Measurements from ENCODE around the gene PRIMA1.

Gene PRIMA1

GRCh38 chr14:93731753-93732152, 56.5 kb downstream of the PRIMA1 start:
- DNase-seq (ENCODE audit: low spot score): no peak

GRCh38 chr14:93729993-93730392, 58.3 kb downstream of the PRIMA1 start:
- no peak for DNase-seq (ENCODE audit: low spot score)

GRCh38 chr14:93728651-93729016, 59.7 kb downstream of the PRIMA1 start:
- no peak for DNase-seq (ENCODE audit: low spot score)

- DNase-seq (ENCODE audit: low spot score): no peak
These were observed 60.2 kb downstream of the PRIMA1 start for GRCh38 chr14:93727917-93728650.

DNA sequence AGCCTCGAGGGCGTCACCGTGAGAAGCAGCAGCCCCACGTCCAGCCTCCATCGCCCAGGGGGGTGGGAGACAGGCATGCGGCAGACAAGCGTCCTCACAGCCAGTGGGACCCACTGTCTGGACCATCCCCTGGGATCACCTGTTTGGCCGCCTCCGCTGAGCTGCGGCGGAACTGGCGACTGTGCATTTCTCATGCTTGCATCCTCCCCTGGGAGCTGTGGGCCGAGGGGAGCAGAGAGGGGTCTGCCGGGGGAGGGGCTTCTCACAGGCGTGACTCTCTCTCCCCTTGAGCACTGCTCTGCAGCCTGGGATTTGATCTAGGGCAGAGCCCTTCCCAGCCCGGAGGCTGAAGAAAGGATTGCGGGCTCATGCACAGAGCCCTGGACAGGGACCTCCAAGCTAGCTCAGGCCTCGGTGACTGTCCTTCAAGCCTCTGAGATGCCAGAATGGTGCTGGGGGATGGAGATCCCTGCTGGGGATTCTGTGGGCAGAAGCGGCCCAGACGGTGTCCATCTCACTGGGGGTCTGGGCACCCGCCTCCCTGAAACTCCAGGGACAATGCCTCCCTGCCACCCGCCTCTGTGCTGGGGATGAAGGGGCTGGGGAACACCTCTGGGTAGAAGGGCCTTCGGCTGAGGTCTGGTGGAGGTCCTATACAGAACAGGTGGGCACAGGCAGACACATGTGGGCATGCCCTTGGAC, 61.1 kb downstream of the PRIMA1 start:
- no peak for DNase-seq (ENCODE audit: low spot score)

DNA sequence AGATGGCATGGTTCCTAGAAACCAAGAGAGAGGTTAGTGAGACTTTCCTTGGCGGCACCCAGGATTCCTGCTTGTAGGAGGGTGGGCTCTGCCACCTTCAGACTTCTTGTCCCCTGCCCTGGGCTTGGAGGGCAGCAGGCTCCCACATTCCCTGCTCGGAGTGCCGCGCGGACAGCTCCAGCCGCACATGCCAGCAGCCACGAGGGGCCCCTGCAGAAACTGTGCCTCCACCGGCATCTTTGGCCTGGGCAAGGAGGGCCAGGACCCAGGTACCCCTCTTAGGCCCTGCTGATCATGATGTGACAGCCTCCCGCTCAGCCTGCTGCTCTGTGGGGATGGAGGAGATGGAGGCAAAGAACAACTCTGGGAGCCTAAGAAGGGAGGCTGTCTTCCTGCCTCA, 62.3 kb downstream of the PRIMA1 start:
- DNase-seq (ENCODE audit: low spot score): no peak

- DNase-seq (ENCODE audit: low spot score): no peak
These were observed 63.2 kb downstream of the PRIMA1 start for GRCh38 chr14:93725002-93725582.

DNA sequence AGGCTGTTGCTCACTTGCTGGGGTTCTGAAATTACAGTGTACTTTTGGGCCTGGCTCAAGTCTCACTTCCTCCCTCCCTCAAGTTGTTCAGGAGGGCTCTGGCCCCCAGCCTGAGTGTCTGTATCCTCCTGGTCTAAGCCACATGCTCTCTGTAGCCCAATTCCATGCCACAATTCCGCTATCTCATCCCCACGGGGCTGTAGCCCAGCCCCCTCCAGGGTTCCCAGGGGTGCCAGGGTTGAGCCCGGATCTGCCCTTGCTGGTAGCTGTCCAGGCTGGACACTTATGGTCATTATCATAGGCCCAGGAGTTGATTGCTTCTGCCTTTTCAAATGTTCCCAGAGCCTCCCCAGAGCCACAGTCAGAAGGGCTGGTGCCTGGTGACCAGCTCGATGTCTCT, 65.3 kb downstream of the PRIMA1 start:
- no peak for DNase-seq (ENCODE audit: low spot score)

DNA sequence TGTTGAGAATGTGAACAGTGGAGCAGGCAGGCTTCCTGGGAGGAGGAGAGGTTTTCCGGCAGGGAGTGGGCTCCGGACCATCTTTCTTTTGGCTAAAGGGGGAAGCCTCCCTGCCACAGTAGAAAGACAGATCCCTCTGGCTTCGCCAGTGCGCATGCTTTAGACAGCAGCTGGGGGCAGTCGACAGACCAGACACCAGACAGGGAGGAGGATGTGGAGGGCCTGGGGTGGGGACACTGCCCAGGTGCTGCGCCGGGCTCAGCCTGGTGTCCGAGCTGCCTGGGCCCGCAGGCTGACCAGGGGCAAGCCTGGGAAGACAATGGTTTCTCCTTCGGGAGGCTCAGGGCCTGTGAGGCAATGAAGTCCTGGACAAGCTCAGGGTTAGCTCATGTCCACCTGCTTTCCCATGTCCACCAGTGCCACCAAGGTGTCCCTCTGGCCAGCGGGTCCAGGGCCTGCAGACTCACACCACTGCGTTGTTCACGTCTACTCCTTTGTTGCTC, 67.3 kb downstream of the PRIMA1 start:
- no peak for DNase-seq (ENCODE audit: low spot score)

GRCh38 chr14:93720076-93720815, 68.0 kb downstream of the PRIMA1 start:
- no peak for DNase-seq (ENCODE audit: low spot score)

DNA sequence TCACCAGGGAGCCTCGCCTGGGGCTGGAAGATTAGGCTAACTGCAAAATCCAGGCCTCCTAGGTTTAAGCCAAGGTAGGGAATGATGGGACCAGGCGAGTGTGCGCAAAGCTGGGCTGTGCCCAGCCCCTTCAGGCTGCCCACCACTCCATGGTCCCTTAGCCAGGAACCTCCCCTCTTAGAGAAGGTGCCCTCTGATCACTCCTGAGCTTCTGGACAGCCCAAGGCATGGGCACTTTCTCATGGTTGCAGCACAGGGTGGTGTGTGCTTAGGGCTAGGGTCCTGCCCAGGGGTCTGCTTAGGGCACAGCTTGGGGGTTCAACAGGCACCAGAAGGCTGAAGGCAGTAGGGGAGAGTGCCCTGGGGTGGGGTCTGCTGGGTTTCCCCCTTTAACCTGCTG, 69.0 kb downstream of the PRIMA1 start:
- DNase-seq (ENCODE audit: low spot score): no peak

DNA sequence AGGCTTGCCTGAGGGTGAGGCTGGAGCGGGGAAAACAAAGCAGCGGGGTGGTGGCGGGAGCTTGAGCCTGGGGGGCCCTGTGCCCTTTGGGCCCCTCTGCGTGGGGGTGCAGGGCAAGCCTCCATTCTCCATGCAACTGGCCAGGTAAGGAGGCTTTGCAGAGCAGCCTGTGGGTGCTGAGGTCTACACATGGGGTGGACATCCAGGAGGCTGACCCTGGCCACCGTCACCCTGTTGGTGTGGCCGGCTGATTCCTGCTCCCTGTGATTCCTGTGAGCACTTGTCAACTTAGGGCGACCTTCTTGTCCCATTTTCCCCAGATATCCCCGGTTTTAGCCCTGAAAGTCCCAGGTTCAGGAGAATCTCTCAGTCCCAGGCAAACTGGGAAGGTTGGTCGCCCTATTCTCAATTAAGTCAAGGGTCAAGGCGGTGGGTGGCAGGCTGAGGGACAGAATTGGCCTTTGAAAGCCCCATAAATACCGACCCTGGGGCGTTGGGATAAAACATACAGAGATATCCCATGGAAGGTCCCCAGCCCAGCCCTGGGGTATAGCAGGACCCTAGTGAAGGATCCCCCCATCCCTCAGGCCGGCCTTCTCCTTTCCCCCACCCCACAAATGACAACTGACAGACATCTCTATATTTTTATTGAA, 70.5 kb downstream of the PRIMA1 start:
- DNase-seq (ENCODE audit: low spot score): no peak

DNA sequence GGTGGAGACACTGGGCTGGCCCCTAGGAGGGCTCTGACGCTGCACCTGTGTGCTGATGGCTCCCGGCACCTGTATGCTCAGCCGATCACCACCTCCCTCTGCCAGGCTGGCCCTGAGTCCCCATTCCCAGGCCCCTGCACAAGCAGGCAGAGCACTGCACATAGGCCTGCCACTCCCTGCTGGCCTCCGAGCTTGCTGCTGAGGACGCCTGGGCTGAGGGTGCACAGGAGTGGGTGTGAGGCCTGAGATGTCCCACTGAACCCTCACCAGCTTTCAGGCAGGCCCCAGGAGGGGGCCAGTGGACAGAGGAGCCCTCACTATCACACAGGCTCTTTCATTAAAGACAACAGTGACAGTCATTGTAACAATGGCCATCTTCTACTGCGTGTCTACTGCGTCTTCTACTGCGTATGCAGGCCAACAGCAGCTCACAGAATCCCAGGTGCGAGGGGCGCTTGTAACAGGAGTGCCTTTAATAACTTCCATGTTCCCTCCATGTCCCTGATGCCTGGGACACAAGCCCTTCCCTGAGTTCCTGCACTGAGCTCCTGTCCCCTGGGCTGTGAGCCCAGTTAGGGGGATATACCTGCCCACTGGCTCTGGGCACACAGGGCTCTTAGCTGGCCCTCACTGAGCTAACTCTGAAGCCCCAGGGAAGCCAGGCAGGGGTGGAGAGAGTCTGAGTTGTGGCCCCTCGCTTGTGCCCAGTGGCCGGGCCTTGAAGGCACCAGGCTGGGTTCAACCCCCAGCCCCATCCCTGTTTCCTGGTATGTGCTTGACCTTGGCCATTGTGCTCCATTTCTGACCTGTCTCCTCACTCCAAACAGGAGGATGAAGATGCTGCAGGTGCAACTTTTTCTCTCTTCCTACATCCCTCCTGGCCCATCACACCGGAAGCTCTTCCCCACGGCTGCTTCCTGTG, 71.3 kb downstream of the PRIMA1 start:
- no peak for DNase-seq (ENCODE audit: low spot score)

DNA sequence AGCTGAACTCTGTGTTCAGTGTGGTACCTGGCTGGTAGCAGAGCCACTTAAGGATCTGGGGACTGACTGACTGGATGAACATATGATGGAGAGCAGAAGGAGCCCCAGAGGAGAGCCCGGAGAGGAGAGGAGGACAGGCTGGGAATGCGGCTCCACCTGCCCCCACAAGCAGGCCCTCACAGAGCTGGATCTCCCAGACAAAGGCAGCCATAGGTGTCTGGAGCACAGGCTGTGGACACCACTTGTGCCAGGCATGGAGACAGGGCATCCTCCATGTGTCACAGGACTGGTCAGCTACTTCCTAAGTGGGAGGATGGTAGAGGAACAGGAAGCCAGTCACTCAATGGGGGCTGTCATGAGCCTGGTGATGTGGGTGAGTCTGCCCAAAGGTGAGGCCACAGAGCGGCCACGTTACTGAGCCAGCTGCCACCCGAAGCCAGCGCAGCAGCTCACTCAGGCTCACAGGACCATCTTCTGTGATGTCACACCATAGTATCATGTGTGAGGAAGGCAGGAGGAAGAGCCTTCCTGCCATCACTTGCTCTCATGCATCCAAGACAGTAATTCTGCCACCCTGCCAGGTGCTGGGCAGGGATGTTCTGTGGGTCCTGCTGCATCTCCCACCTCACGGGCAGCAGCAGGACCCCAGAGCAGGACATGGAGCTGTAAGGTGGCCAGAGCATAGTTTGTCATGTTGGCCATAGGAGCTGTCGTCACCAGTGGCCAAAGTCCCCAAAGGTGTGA, 72.1 kb downstream of the PRIMA1 start:
- no peak for DNase-seq (ENCODE audit: low spot score)

GRCh38 chr14:93715279-93715927, 72.9 kb downstream of the PRIMA1 start:
- no peak for DNase-seq (ENCODE audit: low spot score)

GRCh38 chr14:93714605-93715004, 73.7 kb downstream of the PRIMA1 start:
- no peak for DNase-seq (ENCODE audit: low spot score)

DNA sequence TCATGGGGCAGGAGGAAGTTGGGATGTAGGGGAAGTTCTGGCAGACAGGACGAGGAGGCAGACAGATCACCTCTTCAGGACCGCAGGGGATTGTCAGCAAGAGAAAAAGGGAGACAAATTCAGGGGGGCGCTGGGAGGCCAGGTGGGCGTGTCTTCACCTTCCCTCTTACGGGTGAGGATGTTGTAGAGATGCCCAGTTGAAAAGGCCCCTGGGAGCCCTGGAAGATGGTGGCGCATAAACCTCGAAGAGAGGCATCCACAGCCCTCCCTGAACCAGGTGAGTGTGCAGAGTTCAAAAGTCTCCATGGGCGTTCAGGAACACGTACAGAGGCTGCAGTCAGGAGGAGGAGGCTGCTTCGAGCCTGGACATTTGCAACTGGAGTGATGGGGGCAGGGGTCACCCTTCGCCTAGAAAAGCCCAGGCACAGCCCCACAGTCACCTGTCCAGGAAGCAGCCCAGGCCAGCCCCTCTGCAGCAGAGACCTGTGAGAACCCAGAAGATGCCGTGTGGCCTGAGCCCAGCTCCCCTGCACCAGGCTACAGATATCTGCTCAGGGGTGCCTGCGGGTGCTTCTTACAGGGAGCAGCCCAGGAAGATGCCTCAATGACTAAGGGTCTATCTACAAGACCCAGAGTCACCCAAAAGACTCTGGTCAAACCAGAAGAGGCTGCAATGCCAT, 74.4 kb downstream of the PRIMA1 start:
- no peak for DNase-seq (ENCODE audit: low spot score)

DNA sequence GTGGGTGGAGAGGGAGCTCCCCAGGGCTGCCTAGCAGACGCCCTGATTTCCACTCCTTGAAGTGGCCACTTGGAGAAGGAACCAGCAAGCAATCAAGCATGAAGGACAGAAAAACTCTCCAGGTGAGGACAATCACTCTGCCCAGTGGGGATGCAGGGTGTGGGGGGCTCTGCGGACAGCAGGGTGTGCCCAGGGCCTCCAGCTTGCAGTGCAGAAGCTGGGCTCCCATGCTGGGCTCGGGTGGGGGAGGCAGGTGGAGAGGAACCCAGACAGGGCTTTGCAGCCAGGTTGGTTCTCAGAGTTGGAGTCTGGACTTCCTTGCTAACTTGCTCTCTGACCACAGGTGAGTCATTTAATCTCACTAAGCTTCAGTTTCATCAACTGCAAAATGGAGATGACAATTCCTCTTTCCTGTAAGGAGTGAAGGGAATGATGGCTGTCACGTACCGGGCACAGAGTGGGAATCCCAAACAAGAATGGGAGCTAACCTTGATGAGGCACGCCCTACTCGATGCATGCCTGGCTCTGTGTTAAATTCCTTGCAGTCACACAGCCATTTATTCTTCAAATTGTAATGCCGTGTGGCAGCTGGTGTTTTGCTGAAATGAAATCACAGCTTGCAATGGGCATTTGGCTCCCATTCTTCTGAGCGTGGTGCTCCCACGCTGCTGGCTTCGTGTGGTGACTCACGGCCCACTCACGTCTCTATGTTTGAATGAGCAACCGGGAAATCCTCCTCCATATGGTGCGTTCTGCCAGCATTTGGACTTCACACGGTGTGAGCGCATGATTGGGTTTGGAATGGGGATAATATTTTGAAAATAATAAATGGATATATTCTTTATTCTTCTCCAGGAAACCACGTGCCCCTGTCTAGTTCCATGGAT, 75.2 kb downstream of the PRIMA1 start:
- no peak for DNase-seq (ENCODE audit: low spot score)

Data from LoVo (cell line).